CD4-positive, alpha-beta T cell (primary cell): ENCODE results near the gene HSD17B1. TPM values are rescaled to one million over a fixed set of nuclear protein-coding genes. Genes with fewer than 3 reads are reported as not detected.

Source experiments
- ATAC-seq: fragments of 200-7000 bp; cut with Tn5 transposase; one replicate; pipeline ENCODE4 v1.10.0; 2022; ENCODE audit warnings: mild to moderate bottlenecking; ENCODE audit not compliant: poor library complexity
- CTCF ChIA-PET: fragments of 350-600 bp; sonication (Branson Sonifier 250); formaldehyde crosslinking; loops from one replicate; lab custom pipeline; 2021; ENCODE audit warnings: antibody characterized with exemption, inconsistent platforms; lab: Charles Lee
- POLR2A ChIA-PET: fragments of 350-600 bp; sonication (Branson Sonifier 250); formaldehyde crosslinking; loops from one replicate; lab custom pipeline; 2021; ENCODE audit warnings: antibody characterized with exemption, inconsistent platforms; lab: Charles Lee
- DNase-seq, 14 experiments: peaks; one replicate each; pipeline ENCODE4 v3.0.0-alpha.2; 2013 to 2020; ENCODE audit warnings: mixed read lengths in 2 of 14
- H3K27ac ChIP-seq, 2 donors: one replicate each; pipeline versions ENCODE4 v1.5.1 to v1.7.0; 2013; ENCODE audit warnings: low read length in 2 of 2, low read depth in 1 of 2, mild to moderate bottlenecking in 1 of 2
- H3K27me3 ChIP-seq, 2 experiments: 1 replicate in 1 of 2; 2 replicates in 1 of 2; pipeline versions ENCODE4 v1.6.1 to v1.7.0; 2013; ENCODE audit warnings: low read length in 2 of 2, control low read depth in 1 of 2, mild to moderate bottlenecking in 1 of 2, moderate library complexity in 1 of 2; ENCODE audit not compliant: insufficient read depth in 2 of 2, control insufficient read depth in 1 of 2
- H3K36me3 ChIP-seq: one replicate; pipeline ENCODE4 v1.6.1; 2013; ENCODE audit warnings: low read length, control low read depth; ENCODE audit not compliant: insufficient read depth
- H3K4me1 ChIP-seq: one replicate; pipeline ENCODE4 v1.6.1; 2013; ENCODE audit warnings: low read length, control low read depth; ENCODE audit not compliant: insufficient read depth
- H3K4me3 ChIP-seq: one replicate; pipeline ENCODE4 v1.5.1; 2013; ENCODE audit warnings: mild to moderate bottlenecking, low read length, moderate library complexity
- H3K9me3 ChIP-seq, 2 experiments: 1 replicate in 1 of 2; 2 replicates in 1 of 2; pipeline versions ENCODE4 v1.6.1 to v1.7.0; 2013; ENCODE audit warnings: low read length in 2 of 2, mild to moderate bottlenecking in 2 of 2, control low read depth in 1 of 2, moderate library complexity in 1 of 2; ENCODE audit not compliant: control insufficient read depth in 1 of 2, insufficient read depth in 1 of 2
- H3K27ac Mint-ChIP-seq: one replicate; pipeline ENCODE4 v1.8.0; 2020; ENCODE audit warnings: mixed read lengths
- H3K27me3 Mint-ChIP-seq: one replicate; pipeline ENCODE4 v1.8.0; 2021; ENCODE audit warnings: mixed read lengths
- H3K36me3 Mint-ChIP-seq: one replicate; pipeline ENCODE4 v1.8.0; 2021; ENCODE audit warnings: low read depth, mixed read lengths
- H3K4me1 Mint-ChIP-seq: one replicate; pipeline ENCODE4 v1.8.0; 2021; ENCODE audit warnings: low read depth, mixed read lengths
- H3K4me3 Mint-ChIP-seq: one replicate; pipeline ENCODE4 v1.8.0; 2020; ENCODE audit warnings: mild to moderate bottlenecking, mixed read lengths
- H3K9me3 Mint-ChIP-seq: one replicate; pipeline ENCODE4 v1.8.0; 2020; ENCODE audit warnings: mixed read lengths
- CTCF ChIP-seq: fragments of 200-600 bp; IDR thresholded peaks from one replicate; pipeline ENCODE4 v1.8.0; 2022; ENCODE audit warnings: antibody characterized with exemption, mild to moderate bottlenecking
- intact Hi-C, 2 experiments: fragments of 100-400 bp; cut with DNase I in 1 of 2; cut with micrococcal nuclease in 1 of 2; formaldehyde crosslinking; loops; one replicate each; pipeline versions ENCODE4 v1.15.1 to v1.9.0; 2023 to 2025; cut with DNase I, micrococcal nuclease
- total RNA-seq, 174 experiments: library from RNA in 2 of 174; stranded (reverse) in 2 of 174; gene quantifications; one replicate each; pipeline ENCODE4 v1.2.3 and lab custom pipeline; 2021 to 2026

HSD17B1 gene
- total RNA-seq, 2 experiments from 2014 or later = 0.80 to 0.81 TPM

GRCh38 chr17:42578282-42578869 lies 25.7 kb downstream of the HSD17B1 start:
- peaks cover 65% of the 10 kb centered on the region for H3K36me3 Mint-ChIP-seq

DNA sequence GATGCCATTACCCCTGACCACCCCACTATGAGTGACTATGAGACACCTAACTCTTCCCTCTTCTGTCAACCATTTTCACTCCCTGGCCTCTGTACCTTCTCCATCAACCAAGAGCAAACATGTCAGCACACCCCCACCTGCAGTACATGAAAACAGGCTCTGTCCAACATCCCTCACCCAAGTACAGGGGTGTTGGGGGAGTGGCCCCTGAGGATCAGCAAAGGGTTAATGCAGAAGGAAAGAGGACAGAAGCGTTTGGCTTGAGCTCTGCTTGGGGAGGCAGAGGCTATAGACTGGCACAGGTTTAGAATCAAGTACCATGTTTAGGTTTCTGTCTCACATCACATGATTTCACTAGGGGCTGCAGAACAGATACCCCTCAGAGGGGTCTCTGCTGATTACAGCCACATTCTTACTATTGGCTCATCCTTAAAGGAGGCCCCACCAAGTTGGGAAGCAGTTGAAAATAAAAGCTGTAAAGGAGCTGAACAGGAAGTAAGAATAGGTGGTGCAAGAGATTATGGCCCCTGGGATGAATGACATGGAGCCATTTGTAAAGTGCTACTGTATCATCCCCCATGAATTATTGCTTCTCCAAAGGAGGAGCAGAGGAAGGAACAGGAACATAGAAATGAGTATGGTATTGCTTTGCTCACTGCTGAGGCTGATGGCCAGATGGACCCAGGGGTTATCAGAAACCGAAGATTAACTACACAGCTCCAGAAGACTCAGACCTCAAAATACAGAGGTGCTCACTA lies 27.2 kb downstream of the HSD17B1 start:
- no peaks in the 10 kb centered on the region for H3K9me3 Mint-ChIP-seq
- H3K4me1 ChIP-seq = peaks cover 18% of the 10 kb centered on the region
- DNase-seq = no peak
- peaks cover 53% of the 10 kb centered on the region for H3K36me3 ChIP-seq
- no peak overlapping the region for H3K27ac ChIP-seq
- peaks cover 68% of the 10 kb centered on the region for H3K36me3 Mint-ChIP-seq
- H3K27me3 Mint-ChIP-seq = no peaks in the 10 kb centered on the region
- no peak overlapping the region for H3K4me3 ChIP-seq
- peak overlapping the region; percentile 24 for H3K27ac Mint-ChIP-seq
- POLR2A ChIA-PET = interaction anchor here (1.1 kb wide), 1 partner anchor 99 kb away, joined by 3 read pairs; no protein-coding TSS in a partner anchor
- CTCF ChIA-PET = interaction anchor here (2.2 kb wide), 1 partner anchor 183 kb away, joined by 9 read pairs; no protein-coding TSS in a partner anchor
- H3K4me1 Mint-ChIP-seq = peaks cover 25% of the 10 kb centered on the region
- intact Hi-C loops = loop anchor here (2.0 to 5.0 kb wide), 2 partner anchors 99 to 252 kb away; partner anchors contain the start of gene PSME3 (in 1 of the 2)
- H3K27me3 ChIP-seq = no peaks in the 10 kb centered on the region
- H3K9me3 ChIP-seq = no peaks in the 10 kb centered on the region
- no peak for ATAC-seq
- TF ChIP-seq CTCF = no peak
- peak overlapping the region; percentile 74 for H3K4me3 Mint-ChIP-seq

More at GRCh38 chr17:42578282-42578869, 25.7 kb downstream of the HSD17B1 start:
- Histone ChIP-seq H3K27me3 (no peaks in the 10 kb centered on the region), H3K4me1 (peaks cover 18% of the 10 kb centered on the region), H3K36me3 (peaks cover 50% of the 10 kb centered on the region), H3K27ac (peak overlapping the region; percentile 49 to 67), H3K9me3 (no peaks in the 10 kb centered on the region), H3K4me3 (peak overlapping the region; percentile 67)
- intact Hi-C loops = loop anchor here (1.0 to 5.0 kb wide), 4 partner anchors 100 to 254 kb away; partner anchors contain the start of gene PSME3 (in 1 of the 2)
- H3K4me1 Mint-ChIP-seq = peaks cover 28% of the 10 kb centered on the region
- DNase-seq (peak in 13 of 14 experiments; percentile 42 to 84 (median 68)), ATAC-seq (peak; percentile 58)
- H3K9me3 Mint-ChIP-seq = no peaks in the 10 kb centered on the region
- no peaks in the 10 kb centered on the region for H3K27me3 Mint-ChIP-seq
- POLR2A ChIA-PET = interaction anchor here (0.7 to 2.5 kb wide), 21 partner anchors 11 to 810 kb away, joined by 3 to 42 read pairs (median 5); partner anchors contain the start of genes BECN1, COASY, MLX and NAGLU
- CTCF ChIA-PET = interaction anchor here (0.5 to 2.8 kb wide), 29 partner anchors 8 to 246 kb away, joined by 3 to 45 read pairs (median 5); partner anchors contain the start of genes BECN1, CCR10, CNTNAP1 and MLX
- peak overlapping the region; percentile 80 for H3K27ac Mint-ChIP-seq
- TF ChIP-seq CTCF = peak; percentile 48
- peak overlapping the region; percentile 97 for H3K4me3 Mint-ChIP-seq

DNA sequence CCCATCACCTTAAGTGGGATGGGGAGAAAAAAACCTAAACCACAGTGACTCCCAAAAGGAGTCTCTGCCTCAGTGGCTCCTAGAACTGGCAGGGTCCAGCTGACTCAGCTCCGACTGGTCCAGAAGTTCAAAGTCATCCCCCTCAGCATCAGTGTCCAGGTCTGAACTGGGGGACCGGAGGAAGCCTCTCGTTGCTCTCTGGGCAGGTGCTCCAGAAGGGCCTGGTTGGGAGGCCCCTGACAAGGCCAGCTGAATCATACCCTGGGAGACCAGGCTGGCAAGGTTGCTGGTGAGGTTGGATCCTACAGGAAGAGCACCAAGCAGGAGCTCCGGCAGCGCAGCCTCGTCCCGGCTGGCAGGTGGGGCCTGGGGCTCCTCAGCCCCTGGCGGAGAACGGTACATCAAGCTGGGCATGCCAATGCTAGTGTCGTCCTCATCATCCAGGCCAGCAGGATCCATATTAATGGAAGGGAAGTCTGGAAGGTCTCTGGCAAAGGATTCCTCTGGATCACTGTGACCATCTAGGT lies 29.1 kb downstream of the HSD17B1 start:
- H3K9me3 ChIP-seq = no peaks in the 10 kb centered on the region
- DNase-seq (no peak), ATAC-seq (no peak)
- Mint-ChIP-seq H3K4me1 (peaks cover 16% of the 10 kb centered on the region), H3K9me3 (no peaks in the 10 kb centered on the region), H3K4me3 (no peak overlapping the region), H3K36me3 (peaks cover 83% of the 10 kb centered on the region), H3K27me3 (no peaks in the 10 kb centered on the region), H3K27ac (no peak overlapping the region)
- intact Hi-C loops = no loop called here
- no peak overlapping the region for H3K4me3 ChIP-seq
- ChIA-PET CTCF (no interaction called here), POLR2A (interaction anchor here (0.6 kb wide), 1 partner anchor 145 kb away, joined by 3 read pairs; no protein-coding TSS in a partner anchor)
- peaks cover 18% of the 10 kb centered on the region for H3K4me1 ChIP-seq
- TF ChIP-seq CTCF = no peak
- peaks cover 68% of the 10 kb centered on the region for H3K36me3 ChIP-seq
- no peaks in the 10 kb centered on the region for H3K27me3 ChIP-seq
- H3K27ac ChIP-seq = no peak overlapping the region
